RPMI8226 (cell line): Measurements from ENCODE around the gene TNFRSF8.

Source experiments
- DNase-seq: peaks from one replicate; pipeline ENCODE4 v3.0.0-alpha.2; 2015

Gene TNFRSF8

DNA sequence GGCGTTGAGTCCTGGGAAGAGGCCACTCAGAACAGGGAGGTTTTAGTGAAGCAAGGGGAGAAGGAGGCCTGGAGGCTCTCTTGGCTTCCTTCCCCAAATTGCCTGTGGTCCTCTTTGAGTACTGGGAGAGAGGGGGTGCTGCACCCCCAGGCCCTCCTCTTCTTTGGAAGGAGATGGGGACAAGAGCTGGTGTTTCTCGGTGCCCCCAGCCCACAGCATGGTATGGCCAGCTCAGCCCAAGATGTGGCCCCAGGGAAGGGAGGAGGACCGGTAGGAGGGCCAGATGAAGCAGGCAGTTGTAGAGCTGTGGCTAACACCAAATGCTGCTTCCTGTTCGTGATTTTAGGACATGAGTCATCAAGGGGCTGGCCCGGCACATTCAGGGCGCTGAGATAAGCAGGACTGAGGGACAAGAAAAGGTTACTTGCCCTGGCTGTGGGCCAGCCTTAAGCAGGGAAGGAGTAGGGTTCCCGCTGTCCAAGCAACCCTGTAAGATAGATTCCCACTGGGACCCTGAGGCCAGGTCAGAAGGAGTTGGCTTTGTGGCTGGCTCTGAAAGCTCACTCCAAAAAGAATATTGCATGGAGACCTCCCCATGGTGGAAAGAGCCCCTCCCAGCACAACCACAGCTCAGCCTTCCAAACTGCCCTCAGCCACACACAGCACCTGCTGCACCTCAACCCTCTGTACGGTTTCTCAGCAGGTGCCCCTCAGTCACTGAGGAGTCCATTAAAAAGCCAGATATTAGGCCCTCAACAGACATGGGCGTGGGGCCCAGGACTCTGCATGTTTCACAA is 98.8 kb downstream of the TNFRSF8 start:
- DNase-seq = peak; percentile 98

DNA sequence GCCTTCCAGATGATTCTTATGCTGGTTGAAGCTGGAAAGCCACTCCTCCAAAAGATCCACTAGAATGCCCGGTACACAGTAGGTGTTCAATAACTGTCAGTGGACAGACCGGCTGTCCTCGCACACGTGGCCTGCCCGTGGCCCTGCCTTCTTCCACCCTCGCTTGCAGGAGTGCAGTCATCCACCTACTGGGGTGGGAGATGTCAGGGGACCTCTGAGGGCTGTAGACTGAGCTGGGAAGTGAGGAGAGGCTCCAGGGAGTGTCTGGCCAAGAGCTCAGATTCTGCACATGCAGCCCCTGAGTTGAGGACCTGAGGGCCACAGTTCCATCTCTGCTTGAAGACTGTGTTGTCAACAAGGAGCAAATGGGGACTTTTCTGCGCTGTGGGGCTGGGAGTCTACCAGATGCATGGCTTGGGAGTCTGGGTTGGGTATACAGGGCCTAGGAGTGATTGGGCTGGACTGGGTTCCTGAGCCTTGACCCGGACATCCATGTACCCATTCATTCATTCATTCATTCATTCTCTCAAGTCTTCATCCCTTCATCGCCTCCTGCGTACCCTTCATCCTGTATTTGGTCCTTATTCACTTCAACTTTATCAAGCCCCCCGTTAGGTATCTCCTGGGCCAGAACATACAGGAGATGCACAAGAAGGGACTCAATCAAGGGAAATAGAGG is 99.5 kb downstream of the TNFRSF8 start:
- peak; percentile 12 for DNase-seq

DNA sequence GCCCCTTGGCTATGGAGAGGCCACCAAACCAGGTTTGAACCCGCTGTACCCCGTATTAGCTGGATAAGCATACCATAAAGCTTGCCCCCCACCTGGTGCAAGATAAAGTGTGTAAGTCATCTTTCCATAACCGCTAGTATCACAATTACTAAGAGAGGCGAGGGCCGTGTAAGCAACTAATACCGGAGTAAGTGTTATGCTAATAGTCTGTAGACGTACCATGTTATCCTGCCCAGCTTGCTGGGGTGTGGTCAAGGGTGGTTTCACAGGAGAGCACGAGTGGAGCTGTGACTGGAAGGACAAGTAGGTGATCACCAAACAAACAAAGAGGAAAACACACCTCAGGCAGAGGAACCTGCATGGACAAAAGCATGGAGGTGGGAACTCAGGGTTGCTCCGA is 100.1 kb downstream of the TNFRSF8 start:
- no peak for DNase-seq

DNA sequence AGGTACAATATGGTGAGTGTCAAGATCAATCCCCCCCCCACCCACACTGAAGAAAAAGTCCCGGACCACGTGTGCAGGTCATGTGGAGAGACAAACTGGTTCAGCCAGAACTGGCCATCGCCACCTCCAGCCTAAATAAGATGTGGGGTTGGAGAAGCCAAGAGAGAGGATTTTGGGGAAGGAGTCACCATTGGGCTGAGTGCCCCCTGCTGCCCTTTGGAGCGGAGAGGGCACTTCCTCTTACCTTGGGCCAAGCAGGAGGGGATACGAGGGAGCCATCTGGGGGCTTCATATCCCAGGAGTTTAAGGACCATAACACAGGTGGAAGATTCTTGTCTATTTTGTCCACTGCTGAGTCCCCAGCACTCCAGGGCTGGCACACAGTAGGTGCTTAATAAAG is 101.1 kb downstream of the TNFRSF8 start:
- DNase-seq = no peak

DNA sequence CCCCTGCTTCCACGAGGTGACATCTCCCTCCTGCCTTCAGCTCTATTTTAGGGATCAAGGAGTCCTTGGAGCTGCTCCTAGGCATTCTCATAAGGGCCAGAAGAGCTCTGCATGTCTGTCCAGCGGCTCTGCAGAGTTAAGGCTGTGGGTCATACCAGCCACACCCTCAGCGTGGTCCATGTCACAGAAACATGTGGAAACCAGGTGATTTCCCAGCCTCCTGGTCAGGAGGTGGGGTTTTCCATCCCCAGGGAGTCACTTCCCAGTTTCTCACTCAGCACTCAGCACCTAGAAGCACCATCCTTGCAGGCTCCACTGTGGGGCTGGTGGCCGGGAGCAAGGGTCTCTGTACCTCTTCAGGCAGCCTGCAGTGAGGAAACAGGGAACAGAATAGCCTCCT is 102.2 kb downstream of the TNFRSF8 start:
- DNase-seq = no peak

DNA sequence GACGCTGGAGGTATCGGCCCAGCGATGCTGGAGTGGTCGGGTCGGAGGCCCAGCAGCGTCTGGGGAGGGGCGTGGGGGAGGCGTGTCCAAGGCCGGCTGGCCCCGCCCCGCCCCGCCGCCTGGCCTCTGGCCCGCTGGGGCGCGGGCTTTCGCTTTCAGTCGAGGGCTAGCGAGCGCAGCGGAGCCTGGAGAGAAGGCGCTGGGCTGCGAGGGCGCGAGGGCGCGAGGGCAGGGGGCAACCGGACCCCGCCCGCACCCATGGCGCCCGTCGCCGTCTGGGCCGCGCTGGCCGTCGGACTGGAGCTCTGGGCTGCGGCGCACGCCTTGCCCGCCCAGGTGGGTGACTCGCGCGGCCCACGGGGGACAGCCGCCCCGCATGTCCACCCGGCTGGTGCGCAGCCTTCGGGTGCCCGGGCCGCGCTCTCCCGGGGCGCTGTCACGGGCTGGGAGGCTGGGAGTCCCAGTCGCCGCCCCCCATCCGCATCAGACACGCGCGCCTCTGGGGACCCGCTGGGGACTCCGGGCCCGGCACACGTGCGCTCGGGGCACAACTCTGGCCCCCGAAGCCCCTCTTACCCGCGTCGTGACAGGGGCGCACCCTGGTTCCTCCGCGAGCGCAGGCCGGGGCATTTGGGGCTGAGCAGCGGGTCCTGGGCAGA is 103.9 kb downstream of the TNFRSF8 start, which contains the start of gene TNFRSF1B:
TNFRSF1B (plus strand) TSS at position 158 of the 659 bp plus-strand sequence; CDS start at position 259, 101 bp downstream.
- DNase-seq = peak; percentile 90

DNA sequence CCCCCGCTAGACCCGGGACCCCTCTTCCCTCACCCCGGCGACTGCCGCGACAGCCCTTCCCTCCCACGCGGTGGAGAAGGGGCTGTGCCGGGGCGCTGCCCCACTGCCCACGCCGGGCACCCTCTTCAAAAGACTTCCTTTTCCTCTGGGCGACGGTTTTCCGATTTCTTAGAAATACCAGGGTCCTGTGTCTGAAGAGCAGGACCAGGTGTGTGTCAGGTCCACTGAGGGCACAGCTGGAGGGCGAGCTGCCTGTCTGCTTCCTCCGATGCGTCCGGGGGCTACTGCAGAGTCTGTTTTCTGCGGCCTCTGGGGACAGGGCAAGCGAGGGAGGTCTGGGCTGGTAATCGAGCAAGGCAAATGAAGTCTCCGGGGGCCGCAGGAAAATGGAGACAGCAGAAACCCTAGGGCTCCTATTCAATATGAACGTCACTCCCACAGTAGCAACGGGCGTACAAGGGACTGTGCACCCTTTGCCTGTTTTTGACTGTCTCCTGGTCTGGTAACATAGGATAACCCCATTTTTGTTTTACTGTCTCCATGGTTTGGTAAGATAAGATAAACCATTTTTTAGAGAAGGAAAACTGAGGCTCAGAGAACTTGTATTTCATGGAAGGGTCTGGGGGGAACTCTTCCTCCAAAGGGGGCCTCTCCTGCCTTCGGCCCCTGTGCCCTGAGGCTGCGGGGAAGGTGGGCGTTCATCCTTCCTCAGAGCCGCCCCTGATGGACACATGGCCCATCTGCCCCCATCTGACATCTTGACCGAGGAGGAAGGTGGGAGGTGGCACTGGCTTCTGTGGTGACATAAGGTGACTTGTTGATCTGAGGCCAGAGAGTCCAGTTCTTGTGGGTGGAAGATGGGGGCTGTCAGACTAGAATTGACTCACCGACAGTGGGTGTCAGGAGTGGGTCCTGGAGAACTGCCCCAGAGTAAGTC is 104.7 kb downstream of the TNFRSF8 start:
- peak; percentile 49 for DNase-seq

DNA sequence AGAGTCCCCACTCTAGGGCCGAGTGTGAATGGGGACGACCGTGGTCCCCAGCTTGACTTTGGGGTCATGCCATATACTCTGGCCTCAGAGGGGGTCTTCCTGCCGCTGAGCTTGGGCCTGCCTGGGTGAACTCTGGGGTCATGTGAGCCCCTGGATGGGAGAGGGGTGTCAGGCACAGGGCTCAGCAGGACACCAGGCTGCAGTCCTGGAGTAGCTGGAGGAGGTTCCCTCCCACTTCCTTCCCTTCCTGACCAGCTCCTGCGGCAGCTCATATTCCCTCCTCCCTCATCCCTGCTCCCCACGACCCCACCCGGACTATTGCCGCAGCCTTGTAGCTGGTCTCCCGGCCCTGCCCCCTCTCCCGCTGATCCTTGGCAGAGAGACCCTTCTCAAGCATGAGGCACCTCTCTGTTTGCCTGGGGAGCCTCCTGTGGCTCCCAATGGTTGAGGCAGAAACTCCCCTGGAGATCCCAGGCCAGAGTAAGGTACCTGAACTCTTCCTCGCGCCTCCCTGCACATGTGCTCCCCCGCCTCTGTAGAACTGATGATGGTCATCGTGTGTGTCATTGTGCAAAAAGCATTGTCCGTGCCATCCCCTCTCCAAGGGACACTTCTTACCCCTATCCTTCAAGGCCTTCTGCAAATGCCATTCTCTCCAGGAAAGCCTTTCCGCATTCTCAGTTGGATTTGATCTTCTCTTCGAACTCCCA is 105.5 kb downstream of the TNFRSF8 start:
- DNase-seq = no peak

DNA sequence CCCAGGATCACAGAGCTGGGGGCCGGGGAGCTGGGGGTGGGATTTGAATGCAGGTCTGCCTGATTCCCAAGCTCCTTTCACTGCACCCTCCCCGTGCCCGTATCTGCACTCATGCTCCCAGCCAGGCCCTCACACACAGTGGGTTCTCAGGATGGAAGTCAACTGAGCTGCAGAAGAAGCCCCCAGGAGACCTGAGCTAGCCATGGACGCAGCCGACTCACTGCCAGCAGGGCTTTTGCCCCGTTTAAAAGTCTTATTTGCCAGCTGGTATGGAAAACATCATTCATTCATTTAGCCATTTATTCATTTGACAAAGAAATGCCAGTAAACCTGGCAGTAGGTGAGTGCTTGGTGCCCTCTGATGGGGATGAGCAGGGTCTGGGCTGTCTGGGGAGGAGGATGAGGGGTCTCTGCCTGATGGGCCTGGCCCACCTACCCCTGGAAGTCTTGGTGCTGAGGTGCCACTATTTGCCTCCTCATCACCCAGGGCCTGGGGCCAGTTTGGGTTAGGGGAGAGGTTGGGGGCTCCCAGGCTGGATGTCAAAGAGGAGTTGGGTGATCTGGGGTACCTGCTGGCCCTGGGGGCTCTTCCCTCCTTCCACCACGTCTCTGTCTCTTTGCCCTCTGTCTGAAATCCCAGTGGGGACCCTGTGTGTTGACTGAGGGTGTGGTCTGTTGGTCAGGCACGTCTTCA is 106.5 kb downstream of the TNFRSF8 start:
- no peak for DNase-seq

DNA sequence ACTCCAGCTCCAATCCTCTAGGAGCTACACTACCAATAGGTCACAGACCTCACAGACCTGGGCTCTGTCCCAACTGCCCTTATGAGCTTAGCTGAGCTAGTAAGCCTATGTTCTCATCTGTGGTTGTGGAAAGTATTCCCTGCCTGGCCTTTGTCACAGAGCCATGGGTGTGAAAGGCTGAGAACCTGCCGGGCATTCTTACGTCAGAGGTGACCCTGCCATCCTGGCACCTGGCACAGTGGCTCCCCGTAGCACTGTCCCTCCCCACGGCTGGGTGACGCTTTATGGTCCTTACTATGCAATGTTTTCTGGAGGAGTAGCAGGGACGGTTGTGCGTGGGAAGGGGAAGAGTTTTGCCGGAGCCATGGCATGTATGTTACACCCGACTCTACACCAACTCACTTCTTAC is 107.2 kb downstream of the TNFRSF8 start:
- no peak for DNase-seq

DNA sequence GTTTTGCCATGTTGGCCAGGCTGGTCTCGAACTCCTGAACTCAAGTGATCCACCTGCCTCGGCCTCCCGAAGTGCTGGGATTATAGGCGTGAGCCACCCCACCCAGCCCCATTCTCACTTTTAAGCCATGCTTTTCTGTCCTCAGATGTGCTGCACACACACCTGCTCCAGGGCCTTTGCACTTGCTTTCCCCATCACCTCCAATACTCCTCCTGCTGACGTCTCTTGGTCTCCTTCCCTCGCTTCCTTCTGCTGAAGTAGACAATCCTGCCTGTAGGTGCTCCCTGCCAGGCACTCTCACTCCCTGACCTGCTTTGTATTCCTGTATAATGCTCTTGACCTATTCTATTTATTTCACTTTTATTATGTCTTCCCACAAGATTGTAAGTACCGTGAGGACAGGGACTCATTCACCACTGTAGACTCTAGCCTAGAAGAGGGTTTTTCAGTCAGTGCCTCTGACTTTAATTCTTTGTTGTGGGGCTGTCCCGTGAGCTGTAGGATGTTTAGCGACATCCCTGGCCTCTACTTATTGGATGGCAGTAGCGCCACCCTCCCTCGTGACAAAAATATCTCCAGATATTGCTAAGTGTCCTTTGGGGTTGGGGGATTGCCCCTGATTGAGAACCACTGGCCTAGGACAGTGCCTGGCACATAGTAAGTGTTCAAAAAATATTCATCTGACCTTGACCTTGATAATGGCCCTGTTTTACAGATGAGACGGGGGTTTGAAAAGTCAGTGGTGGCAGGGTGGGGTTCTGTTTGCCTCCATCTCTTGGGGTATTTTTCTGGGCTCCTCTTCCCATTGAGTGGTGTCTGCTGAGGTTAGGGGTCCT is 108.3 kb downstream of the TNFRSF8 start:
- no peak for DNase-seq

DNA sequence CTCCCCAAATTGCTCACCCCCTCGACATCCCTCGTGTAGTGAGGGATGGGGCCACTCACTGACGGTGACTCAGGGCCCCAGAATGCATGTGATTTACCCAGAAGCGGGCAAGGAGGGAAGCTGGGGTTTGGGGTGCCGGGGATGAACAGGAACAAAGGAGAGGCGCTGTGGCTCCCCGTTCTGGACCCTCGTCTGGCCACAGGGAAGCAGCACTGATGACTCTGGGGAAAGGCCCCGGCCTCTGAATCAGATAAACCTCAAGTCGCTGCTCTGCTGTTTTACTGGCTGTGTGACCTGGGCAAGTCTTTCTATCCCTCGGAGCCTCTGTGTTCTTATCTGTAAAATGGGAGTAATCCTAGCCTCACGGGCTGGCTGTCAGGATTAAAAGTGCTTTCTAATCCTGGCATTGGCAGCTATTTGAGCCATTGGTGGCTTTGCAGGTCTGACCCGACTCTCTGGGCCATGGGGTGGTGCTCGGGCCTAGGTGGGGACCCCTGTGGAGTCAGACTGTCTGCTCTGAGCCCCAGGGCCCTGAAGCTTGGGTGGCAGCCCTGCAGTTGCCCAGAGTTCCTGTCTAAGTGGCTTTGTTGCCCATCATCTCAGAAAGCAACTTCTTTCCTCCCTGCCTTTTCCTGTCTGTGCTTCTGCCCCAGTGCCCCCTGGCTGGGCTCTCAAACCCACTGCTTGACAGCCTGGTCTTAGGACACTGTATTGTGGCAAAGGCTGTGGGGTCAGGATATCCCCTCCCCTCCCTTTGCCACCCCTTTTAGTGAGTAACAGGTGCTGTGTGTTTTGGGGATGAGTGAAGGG is 109.1 kb downstream of the TNFRSF8 start:
- no peak for DNase-seq

DNA sequence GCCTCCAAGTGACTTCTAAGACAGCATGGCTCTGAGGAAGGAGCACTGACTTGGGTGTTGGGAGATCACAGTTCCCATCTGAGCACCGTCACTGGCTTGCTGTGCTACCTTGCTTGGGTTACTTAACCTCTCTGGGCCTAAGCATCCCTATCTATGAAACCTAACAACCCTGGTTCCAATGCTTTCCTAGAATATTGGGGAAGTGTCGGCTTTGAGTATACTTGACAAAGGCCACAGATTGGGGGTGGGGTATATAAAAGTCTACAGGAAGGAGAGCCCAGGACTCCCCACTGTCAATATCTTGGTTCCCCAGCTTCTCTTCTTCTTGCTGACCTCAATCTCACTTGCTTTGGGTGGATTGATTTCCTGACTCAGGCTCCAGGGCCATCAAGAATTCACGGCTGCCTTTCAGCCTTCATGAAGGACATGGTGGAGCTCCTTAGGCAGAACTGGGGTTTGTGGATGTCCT is 110.0 kb downstream of the TNFRSF8 start:
- DNase-seq = no peak

DNA sequence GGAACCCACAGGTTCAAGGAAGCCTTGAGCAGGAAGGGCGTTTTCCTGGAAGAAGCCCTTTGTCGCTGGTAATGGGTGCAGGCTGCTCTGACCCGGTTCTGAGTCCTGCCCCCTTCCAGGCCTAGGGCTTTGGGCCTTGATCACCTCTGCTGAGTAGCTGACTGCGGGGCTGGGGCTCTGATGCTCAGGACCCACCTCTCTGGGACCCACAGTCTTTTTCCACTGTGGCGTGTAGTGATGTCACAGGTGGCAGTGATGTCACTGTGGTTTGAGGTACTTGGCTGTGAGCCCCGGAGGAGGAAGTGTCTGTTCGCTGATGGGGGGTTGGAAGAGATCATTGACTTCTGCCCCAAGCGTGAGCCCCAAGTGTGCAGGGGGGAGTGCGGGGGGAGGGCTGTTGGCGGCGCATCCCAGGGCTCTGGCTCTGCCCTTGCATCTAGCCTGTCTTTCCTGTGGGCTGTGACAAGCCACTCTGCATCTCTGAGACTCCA is 110.6 kb downstream of the TNFRSF8 start:
- no peak for DNase-seq

DNA sequence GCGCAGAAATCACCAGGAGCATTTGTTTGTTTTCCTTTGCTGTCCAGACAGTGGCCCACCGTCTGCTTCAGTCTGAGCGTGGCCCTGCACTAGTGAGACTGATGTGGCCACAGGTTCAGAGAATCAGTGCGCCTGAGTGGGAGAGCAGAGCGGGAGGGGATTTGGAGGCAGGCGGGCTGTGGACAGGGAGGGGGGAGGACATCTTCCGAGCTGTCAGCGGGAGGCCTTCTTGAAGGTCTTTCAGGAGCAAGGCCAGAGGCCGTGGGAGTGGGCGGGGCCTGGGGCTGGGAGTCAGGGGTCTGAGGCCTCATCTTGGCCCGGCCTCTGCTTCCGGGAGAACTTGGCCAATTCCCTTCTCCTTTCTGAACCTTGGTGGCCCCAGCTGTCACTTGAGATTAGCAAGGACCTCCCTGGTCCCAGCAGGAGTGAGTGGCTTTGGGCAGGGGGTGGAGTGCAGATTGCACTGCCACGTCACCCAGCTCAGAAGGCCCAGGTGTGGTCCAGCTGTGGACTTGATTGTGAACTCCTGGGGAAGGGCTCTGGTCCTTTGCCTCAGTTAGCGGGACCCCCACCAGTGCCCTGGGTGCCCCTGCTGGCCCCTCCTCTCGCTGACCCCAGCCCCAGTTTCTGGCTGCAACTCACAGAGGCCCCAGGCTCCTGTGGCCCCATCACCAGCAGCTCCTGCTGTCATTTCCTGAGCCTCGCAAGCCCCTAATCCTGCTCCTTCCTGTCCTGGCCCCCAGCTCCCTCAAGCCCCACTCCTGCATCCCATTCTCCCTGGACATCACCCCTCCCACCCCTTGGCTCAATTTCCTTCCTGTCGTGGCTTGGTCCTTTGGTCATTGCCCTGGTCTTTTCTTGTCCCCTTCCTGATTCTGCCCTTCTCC is 112.1 kb downstream of the TNFRSF8 start:
- DNase-seq = no peak

DNA sequence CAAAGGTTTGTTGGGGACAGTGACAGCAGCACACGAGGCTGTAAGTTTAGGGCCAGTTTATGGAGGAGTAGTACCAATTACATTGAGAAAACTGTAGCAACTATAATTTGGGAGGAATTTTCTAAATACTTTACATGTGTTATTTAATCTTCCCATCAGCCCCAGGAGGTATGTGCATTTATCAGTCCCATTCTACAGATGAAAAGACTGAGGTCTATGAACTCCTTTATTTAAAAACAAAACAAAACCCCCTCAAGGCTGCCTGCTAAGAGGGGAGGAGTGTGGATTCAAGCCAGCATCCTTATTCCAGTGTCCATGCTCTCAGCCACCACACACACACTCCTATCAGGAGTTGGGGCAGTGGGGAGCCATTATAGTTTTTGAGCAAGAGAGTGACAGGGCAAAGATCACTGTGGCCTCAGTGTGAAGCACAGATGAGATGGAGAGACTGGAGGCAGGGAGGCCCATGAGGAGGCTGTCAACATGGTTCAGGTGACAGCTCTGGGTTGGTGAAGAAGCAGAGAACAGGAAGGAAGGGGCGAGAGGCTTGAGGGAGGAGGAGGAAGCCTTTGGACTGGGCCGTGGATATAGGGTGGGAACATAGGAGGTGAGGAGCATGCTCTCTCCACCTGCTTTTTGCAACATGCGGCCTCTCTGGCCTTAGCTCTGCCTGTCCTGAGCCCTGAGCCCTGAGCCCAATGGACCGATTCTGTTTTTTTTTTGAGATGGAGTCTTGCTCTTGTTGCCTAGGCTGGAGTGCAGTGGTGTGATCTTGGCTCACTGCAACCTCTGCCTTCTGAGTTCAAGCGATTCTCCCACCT is 113.4 kb downstream of the TNFRSF8 start:
- DNase-seq = no peak
